Mesendoderm (in vitro differentiated cells): ENCODE measurements around the gene CPA4.

ENCODE experiments used
- DNase-seq: peaks from one replicate; pipeline ENCODE4 v3.0.0; 2013
- H2AK5ac ChIP-seq: 2 replicates; pipeline ENCODE4 v1.6.1; 2013; ENCODE audit warnings: low read length, inconsistent platforms
- H2BK120ac ChIP-seq: 2 replicates; pipeline ENCODE4 v1.6.1; 2013; ENCODE audit warnings: low read depth, mild to moderate bottlenecking, low read length, moderate library complexity, mixed read lengths
- H2BK15ac ChIP-seq: replicated peaks from 2 replicates; pipeline ENCODE4 v1.6.1; 2013; ENCODE audit warnings: low read depth, mild to moderate bottlenecking, moderate library complexity
- H2BK5ac ChIP-seq: 2 replicates; pipeline ENCODE4 v1.6.1; 2013; ENCODE audit warnings: low read length, inconsistent platforms
- H3K18ac ChIP-seq: 2 replicates; pipeline ENCODE4 v1.6.1; 2013; ENCODE audit warnings: mild to moderate bottlenecking, low read length, mixed read lengths
- H3K23ac ChIP-seq: one replicate; pipeline ENCODE4 v1.6.1; 2013; ENCODE audit warnings: low read length
- H3K27ac ChIP-seq: 2 replicates; pipeline ENCODE4 v1.5.1; 2013; ENCODE audit warnings: low read depth, mild to moderate bottlenecking, inconsistent platforms, low read length, moderate library complexity
- H3K27me3 ChIP-seq: 2 replicates; pipeline ENCODE4 v1.6.1; 2013; ENCODE audit warnings: low read length, control low read depth, mild to moderate bottlenecking, inconsistent platforms; ENCODE audit not compliant: insufficient read depth, poor library complexity
- H3K36me3 ChIP-seq: 2 replicates; pipeline ENCODE4 v1.6.1; 2013; ENCODE audit warnings: low read length, inconsistent platforms; ENCODE audit not compliant: control insufficient read depth, insufficient read depth
- H3K4ac ChIP-seq: one replicate; pipeline ENCODE4 v1.6.1; 2013; ENCODE audit warnings: low read depth, mild to moderate bottlenecking, low read length, moderate library complexity
- H3K4me1 ChIP-seq: 2 replicates; pipeline ENCODE4 v1.6.1; 2013; ENCODE audit warnings: low read depth, low read length, inconsistent platforms; ENCODE audit not compliant: control insufficient read depth
- H3K4me2 ChIP-seq: 2 replicates; pipeline ENCODE4 v1.6.1; 2013; ENCODE audit warnings: low read length
- H3K4me3 ChIP-seq: 2 replicates; pipeline ENCODE4 v1.5.1; 2013; ENCODE audit warnings: mild to moderate bottlenecking, low read length
- H3K56ac ChIP-seq: one replicate; pipeline ENCODE4 v1.6.1; 2013; ENCODE audit warnings: low read length
- H3K79me1 ChIP-seq: 2 replicates; pipeline ENCODE4 v1.6.1; 2013; ENCODE audit warnings: low read length, inconsistent platforms
- H3K79me2 ChIP-seq: 2 replicates; pipeline ENCODE4 v1.6.1; 2013; ENCODE audit warnings: mild to moderate bottlenecking, low read length; ENCODE audit not compliant: control insufficient read depth, insufficient read depth
- H3K9ac ChIP-seq: 2 replicates; pipeline ENCODE4 v1.6.1; 2013; ENCODE audit warnings: low read length, inconsistent platforms
- H4K5ac ChIP-seq: one replicate; pipeline ENCODE4 v1.6.1; 2013; ENCODE audit warnings: low read length
- H4K8ac ChIP-seq: one replicate; pipeline ENCODE4 v1.6.1; 2013; ENCODE audit warnings: low read depth, mild to moderate bottlenecking, control low read depth, low read length, moderate library complexity
- WGBS: extraction: QIAGEN DNeasy Blood & Tissue Kit; methylation state at CpG from one replicate; pipeline ENCODE4 v1.1.7; 2013; ENCODE audit warnings: low lambda C conversion rate, missing lambda C conversion rate; ENCODE audit not compliant: insufficient coverage; ENCODE audit errors: extremely low coverage; 5-methylcytosine and 5-hydroxymethylcytosine counted together

Gene CPA4

DNA sequence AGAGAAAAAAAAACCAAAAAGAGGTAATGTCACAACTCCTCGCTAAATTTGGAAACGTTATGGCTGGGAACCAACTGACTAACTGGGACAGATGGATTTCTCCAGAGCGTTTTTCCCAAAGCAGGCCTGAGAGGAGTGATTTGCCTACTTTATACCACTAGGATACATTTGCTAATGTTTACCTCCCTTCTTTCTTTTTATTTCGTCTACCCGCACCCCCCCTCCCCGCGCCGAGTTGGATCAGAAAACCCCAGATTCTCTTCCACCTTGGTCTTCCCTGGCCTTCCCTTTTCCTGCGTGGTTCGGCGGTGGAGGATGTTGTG lies 19.1 kb upstream of the CPA4 start:
- no CpG with 5 or more reads among the region's 11 CpGs for WGBS
- Histone ChIP-seq H3K79me1 (no peaks in the 10 kb centered on the region), H3K4me3 (no peak overlapping the region), H3K79me2 (no peaks in the 10 kb centered on the region), H3K27ac (peak overlapping the region; percentile 78), H3K9ac (peak overlapping the region; percentile 29), H3K4ac (no peak overlapping the region), H3K23ac (no peak overlapping the region), H4K5ac (peak overlapping the region; percentile 73), H4K8ac (no peak overlapping the region), H2BK120ac (no peak overlapping the region), H3K18ac (peak overlapping the region; percentile 78), H2AK5ac (no peak overlapping the region), H3K4me1 (peaks cover 12% of the 10 kb centered on the region), H2BK15ac (peak overlapping the region; percentile 46), H3K27me3 (no peaks in the 10 kb centered on the region), H2BK5ac (no peak overlapping the region), H3K4me2 (no peak overlapping the region), H3K36me3 (no peaks in the 10 kb centered on the region), H3K56ac (peak overlapping the region; percentile 75)
- peak; percentile 58 for DNase-seq

- peaks cover 12% of the 10 kb centered on the region for H3K4me1 ChIP-seq
- no peak overlapping the region for H3K4me2 ChIP-seq
- no peaks in the 10 kb centered on the region for H3K36me3 ChIP-seq
- peak overlapping the region; percentile 29 for H3K9ac ChIP-seq
- H3K4ac ChIP-seq = no peak overlapping the region
- no peak for DNase-seq
- no peaks in the 10 kb centered on the region for H3K79me1 ChIP-seq
- H2BK15ac ChIP-seq = no peak overlapping the region
- no peak overlapping the region for H2BK5ac ChIP-seq
- H3K79me2 ChIP-seq = no peaks in the 10 kb centered on the region
- no CpG with 5 or more reads among the region's 1 CpG for WGBS
- peak overlapping the region; percentile 73 for H4K5ac ChIP-seq
- no peak overlapping the region for H2AK5ac ChIP-seq
- H3K27ac ChIP-seq = peak overlapping the region; percentile 78
- H3K4me3 ChIP-seq = no peak overlapping the region
- H3K23ac ChIP-seq = no peak overlapping the region
- H3K18ac ChIP-seq = peak overlapping the region; percentile 78
- no peak overlapping the region for H4K8ac ChIP-seq
- no peak overlapping the region for H2BK120ac ChIP-seq
- no peaks in the 10 kb centered on the region for H3K27me3 ChIP-seq
- H3K56ac ChIP-seq = peak overlapping the region; percentile 75
Measured at GRCh38 chr7:130274296-130274695, 18.7 kb upstream of the CPA4 start.

DNA sequence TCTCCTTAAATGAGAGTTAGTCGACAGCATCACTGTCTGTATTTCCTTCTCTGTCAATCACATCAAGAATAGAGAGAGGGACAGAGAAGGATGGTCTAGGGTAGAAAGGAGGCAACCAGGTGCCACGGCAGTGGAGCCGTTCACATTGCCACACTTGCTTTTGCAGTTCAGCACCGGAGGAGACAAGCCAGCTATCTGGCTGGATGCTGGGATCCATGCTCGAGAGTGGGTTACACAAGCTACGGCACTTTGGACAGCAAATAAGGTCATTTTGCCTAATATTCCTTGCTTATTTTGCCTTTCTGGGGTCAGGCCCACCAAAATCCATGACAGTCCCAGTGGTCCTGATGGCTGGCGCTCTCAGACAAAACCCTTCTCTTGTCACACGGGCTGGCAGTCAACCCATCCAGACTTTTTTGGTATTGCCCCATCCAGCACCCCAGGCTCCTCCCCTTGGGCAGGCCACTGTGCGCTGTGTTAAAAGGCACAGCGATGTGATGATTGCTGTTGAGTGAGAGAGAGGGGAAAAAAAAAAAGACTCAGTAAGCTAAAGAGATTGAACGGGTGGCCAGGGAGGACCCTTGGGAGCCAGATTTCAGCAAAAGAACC lies 17.9 kb upstream of the CPA4 start:
- Histone ChIP-seq H3K36me3 (no peaks in the 10 kb centered on the region), H3K4me3 (no peak overlapping the region), H4K8ac (no peak overlapping the region), H2BK15ac (no peak overlapping the region), H2BK5ac (no peak overlapping the region), H3K4me2 (no peak overlapping the region), H4K5ac (no peak overlapping the region), H3K79me2 (no peaks in the 10 kb centered on the region), H2AK5ac (no peak overlapping the region), H2BK120ac (no peak overlapping the region), H3K23ac (no peak overlapping the region), H3K27ac (no peak overlapping the region), H3K4ac (no peak overlapping the region), H3K9ac (no peak overlapping the region), H3K27me3 (no peaks in the 10 kb centered on the region), H3K56ac (no peak overlapping the region), H3K18ac (no peak overlapping the region), H3K4me1 (peaks cover 12% of the 10 kb centered on the region), H3K79me1 (no peaks in the 10 kb centered on the region)
- WGBS = no CpG with 5 or more reads among the region's 11 CpGs
- DNase-seq = peak; percentile 40

GRCh38 chr7:130275826-130276297 lies 17.1 kb upstream of the CPA4 start:
- no peak for DNase-seq
- no peak overlapping the region for H3K9ac ChIP-seq
- no peaks in the 10 kb centered on the region for H3K79me2 ChIP-seq
- no peak overlapping the region for H2BK5ac ChIP-seq
- no peak overlapping the region for H4K5ac ChIP-seq
- H3K56ac ChIP-seq = no peak overlapping the region
- H3K36me3 ChIP-seq = no peaks in the 10 kb centered on the region
- no peak overlapping the region for H3K18ac ChIP-seq
- no peak overlapping the region for H3K23ac ChIP-seq
- no peak overlapping the region for H2BK120ac ChIP-seq
- no peaks in the 10 kb centered on the region for H3K79me1 ChIP-seq
- peaks cover 12% of the 10 kb centered on the region for H3K4me1 ChIP-seq
- no peak overlapping the region for H3K4ac ChIP-seq
- H3K4me3 ChIP-seq = no peak overlapping the region
- H2AK5ac ChIP-seq = no peak overlapping the region
- H3K27ac ChIP-seq = no peak overlapping the region
- H3K27me3 ChIP-seq = no peaks in the 10 kb centered on the region
- no peak overlapping the region for H2BK15ac ChIP-seq
- no peak overlapping the region for H4K8ac ChIP-seq
- no CpG with 5 or more reads among the region's 5 CpGs for WGBS
- no peak overlapping the region for H3K4me2 ChIP-seq

- Histone ChIP-seq H4K5ac (no peak overlapping the region), H3K56ac (no peak overlapping the region), H3K36me3 (no peaks in the 10 kb centered on the region), H2BK15ac (no peak overlapping the region), H3K4ac (no peak overlapping the region), H3K18ac (no peak overlapping the region), H3K79me1 (no peaks in the 10 kb centered on the region), H3K27ac (no peak overlapping the region), H3K23ac (no peak overlapping the region), H3K4me3 (no peak overlapping the region), H3K27me3 (no peaks in the 10 kb centered on the region), H3K4me1 (peaks cover 12% of the 10 kb centered on the region), H3K4me2 (no peak overlapping the region), H3K9ac (no peak overlapping the region), H3K79me2 (no peaks in the 10 kb centered on the region), H2BK120ac (no peak overlapping the region), H4K8ac (no peak overlapping the region), H2BK5ac (no peak overlapping the region), H2AK5ac (no peak overlapping the region)
- no CpG with 5 or more reads among the region's 10 CpGs for WGBS
- no peak for DNase-seq
Measured at GRCh38 chr7:130276796-130277762, 15.9 kb upstream of the CPA4 start.
